Measurements from ENCODE around the gene SCFD2. TPM values are rescaled to one million over a fixed set of nuclear protein-coding genes. Genes with fewer than 3 reads are reported as not detected.
"Not testable (repeated sequence)": the region's sequence is repeated elsewhere in the genome, so short reads cannot be mapped to it uniquely, and the experiment has no call there.

Gene SCFD2
- polyA plus RNA-seq, 3 donors = 4.1 to 8.2 (median 8.1) TPM

DNA sequence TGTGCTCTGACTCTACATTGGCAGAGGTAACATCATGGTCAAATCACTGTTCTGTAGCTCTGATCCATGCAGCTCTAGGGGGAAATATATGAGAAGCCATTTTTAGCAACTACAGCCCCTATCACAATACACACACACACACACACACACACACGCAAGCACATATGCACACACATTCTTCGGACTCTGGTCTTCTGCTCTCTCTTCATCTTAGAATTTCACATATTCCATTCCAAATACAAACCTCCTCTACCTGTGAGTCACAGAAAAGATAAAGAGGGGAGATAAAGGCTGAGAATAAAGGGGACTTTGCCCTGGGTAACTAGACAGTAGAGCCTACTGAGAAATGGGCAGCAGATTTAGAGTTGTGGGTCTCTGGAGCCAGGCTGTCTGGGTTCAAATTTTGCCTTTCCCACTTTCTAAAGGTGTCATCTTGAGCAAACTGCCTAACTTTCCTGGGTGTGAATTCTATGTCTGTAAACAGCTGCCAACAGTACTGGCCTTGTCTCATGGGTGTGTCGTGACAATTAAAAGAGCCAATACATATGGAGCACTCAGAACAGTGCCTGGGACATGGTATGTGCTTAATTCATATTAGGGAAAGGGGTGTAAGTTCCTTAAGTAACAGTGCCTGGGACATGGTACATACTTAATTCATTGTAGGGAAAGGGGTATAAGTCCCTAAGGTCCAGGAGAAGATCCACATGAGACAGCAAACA lies 515.3 kb downstream of the SCFD2 start:
- 75 to 96% (median 89%) methylated on average over 3 of the region's 3 CpGs for WGBS, 3 donors
- no peak overlapping the region for H3K27ac ChIP-seq (ENCODE audit: low read depth, low read length)

DNA sequence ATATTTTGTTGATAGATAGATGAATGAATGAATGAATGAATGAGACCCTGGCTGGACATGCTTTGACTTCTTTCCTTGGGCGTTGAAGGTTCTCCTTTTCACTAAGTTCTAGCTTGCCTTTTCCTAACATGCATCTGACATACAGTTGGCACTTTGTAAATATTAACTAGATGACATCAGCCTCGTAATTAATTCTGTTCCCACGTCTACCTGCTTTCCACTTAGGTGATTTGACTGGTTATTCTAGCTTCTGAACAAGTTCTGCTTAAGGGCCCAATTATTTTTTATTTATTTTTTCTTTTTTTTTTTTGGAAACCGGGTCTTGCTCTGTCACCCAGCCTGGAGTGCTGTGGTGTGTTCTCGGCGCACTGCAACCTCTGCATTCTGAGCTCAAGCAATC lies 517.6 kb downstream of the SCFD2 start:
- 39 to 89% (median 87%) methylated on average over 6 of the region's 6 CpGs for WGBS, 3 donors

GRCh38 chr4:52846502-52846901 lies 519.4 kb downstream of the SCFD2 start:
- 81 to 90% (median 89%) methylated on average over 2 of the region's 2 CpGs for WGBS, 3 donors
- H3K27ac ChIP-seq (ENCODE audit: low read depth, low read length) = no peak overlapping the region

More for the DNA sequence above, 517.6 kb downstream of the SCFD2 start:
- no peak overlapping the region for H3K27ac ChIP-seq (ENCODE audit: low read depth, low read length)

GRCh38 chr4:52844596-52844995 lies 521.3 kb downstream of the SCFD2 start:
- no peak overlapping the region for H3K27ac ChIP-seq (ENCODE audit: low read depth, low read length)
- WGBS, 3 donors = 95 to 100% (median 96%) methylated on average over 2 of the region's 2 CpGs

- 49 to 85% (median 52%) methylated on average over 3 of the region's 3 CpGs for WGBS, 3 donors
- H3K27ac ChIP-seq (ENCODE audit: low read depth, low read length) = no peak overlapping the region
Observed at GRCh38 chr4:52843958-52844357, 521.9 kb downstream of the SCFD2 start.

- 83 to 90% (median 86%) methylated on average over 2 of the region's 2 CpGs for WGBS, 3 donors
- H3K27ac ChIP-seq (ENCODE audit: low read depth, low read length) = no peak overlapping the region
Observed at GRCh38 chr4:52843351-52843750, 522.5 kb downstream of the SCFD2 start.

GRCh38 chr4:52842792-52843191 lies 523.1 kb downstream of the SCFD2 start:
- WGBS, 3 donors = 75 to 90% (median 82%) methylated on average over 3 of the region's 3 CpGs
- H3K27ac ChIP-seq (ENCODE audit: low read depth, low read length) = no peak overlapping the region

DNA sequence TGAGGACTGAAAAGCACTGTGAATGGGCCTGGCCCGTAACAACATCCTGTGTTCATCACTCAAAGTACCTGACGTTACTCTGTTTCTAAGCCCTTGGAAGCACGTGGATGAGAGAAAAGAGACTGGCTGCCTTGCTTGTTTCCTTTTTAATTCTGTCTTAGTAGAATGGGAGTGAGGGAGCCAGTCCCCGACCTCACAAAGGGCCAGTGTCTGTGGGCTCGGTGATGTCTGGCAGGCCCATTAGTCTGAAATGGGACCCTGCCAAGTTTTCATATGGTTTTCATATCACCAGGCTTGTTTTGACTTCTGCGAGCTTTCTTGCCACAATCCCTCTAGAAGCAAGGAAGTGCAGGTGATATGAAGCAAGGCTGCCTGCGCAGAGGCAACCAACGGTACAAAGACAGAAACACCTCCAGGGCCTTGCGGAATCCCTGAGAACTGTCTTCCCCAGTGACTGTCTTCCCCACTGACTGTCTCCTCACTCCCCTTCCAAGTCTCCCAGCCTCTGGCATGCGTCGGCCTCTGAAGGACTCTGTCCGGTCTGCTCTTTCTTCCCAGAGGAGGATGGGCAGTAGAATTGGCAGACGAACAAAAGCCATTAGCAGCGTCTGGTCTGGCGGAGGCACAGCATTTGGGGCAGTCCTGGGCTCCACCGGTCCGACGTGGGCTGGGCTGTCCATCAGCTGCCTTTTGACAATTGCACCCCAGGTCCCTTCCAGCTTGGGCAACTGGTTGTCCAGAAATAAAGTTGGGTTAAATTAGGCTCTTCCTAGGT lies 524.0 kb downstream of the SCFD2 start:
- WGBS, 3 donors = 54 to 57% (median 55%) methylated on average over 18 of the region's 18 CpGs
- H3K27ac ChIP-seq (ENCODE audit: low read depth, low read length) = no peak overlapping the region

GRCh38 chr4:52840531-52841370 lies 525.1 kb downstream of the SCFD2 start:
- no peak overlapping the region for H3K27ac ChIP-seq (ENCODE audit: low read depth, low read length)
- WGBS, 3 donors = 54 to 88% (median 83%) methylated on average over 9 of the region's 9 CpGs

DNA sequence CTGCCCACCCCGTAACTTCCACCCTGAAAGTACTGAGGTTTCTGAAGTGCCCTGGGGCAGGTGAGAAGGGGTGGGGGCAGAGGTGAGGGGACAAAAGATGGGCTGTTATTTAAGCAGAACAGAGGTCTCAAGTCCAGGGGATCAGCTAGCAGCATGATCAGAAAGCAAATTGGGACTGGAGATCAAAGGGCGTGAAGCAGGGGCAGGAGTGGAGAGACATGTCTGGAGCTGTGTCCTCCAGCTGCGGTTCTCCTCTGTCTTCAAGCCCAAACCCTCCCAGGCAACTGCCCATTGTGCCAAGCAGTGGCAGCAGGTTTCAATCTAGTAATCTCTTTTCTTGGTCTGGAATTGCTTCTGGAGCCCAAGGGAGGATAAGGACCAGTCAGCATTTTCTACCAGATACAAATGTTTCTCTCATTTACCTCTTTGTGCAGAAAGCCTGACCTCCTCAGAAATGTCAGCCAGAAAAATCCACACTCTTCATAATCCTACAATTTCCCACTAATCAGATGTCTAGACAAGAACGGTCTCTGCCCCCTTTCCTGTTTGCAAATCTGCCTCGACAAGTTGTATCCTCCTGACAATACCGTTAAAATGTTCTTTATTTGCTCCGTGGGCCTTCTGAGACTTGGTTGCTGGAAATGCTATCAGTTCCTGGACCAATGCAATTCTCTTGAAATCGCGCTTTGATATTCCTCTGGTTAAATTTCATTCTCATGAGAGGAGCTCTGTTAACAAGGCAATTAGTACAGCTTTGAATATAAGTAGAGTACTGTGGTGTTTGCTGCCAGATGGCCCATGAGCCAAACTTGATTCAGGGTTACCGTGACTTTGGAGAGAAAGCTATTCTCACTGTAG lies 526.9 kb downstream of the SCFD2 start:
- H3K27ac ChIP-seq (ENCODE audit: low read depth, low read length) = no peak overlapping the region
- 65 to 74% (median 65%) methylated on average over 10 of the region's 10 CpGs for WGBS, 3 donors

DNA sequence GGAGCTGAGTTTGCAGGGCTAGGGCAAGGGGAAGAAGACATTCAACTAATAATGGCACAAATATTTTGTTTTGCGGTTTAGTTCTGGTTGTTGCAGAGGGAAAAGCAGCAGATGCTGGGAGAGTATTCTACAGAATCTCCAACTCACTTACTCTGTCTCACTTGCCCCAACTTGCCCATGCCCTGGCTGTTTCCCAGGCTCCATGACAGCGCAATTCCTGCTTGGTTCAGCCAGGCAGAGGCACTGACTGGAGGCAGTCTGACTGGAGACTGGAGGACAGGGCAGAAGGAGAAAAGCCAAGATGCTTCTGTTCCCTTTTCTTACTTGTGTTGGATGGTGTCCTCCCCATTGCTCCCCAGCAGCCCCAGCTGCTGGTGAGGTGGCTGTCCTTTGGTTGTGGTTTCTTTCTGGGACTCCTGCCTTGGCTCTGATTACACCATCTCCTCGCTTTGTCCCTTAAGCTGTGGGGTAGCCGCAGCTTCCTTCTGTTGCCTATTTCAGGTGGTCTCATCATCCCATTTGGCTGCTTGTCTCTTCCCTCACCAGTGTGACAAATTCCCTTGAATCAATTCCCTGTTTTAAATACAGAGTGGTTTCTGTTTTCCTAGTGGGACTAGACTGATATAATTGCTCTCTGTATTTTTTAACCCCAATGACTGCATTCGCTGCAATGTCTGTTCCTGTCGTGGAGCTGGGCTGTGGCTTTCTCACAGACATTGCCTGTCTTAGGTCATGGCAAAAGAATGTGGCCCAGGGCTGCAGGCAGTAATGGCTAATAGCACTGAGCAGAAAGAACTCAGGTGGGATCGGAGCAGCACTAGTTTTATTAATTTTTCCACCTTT lies 527.9 kb downstream of the SCFD2 start:
- no peak overlapping the region for H3K27ac ChIP-seq (ENCODE audit: low read depth, low read length)

GRCh38 chr4:52836678-52837077 lies 529.2 kb downstream of the SCFD2 start:
- WGBS, 3 donors = 89 to 97% (median 90%) methylated on average over 7 of the region's 7 CpGs

More for the DNA sequence above, 527.9 kb downstream of the SCFD2 start:
- 77 to 80% (median 77%) methylated on average over 7 of the region's 7 CpGs for WGBS, 3 donors

DNA sequence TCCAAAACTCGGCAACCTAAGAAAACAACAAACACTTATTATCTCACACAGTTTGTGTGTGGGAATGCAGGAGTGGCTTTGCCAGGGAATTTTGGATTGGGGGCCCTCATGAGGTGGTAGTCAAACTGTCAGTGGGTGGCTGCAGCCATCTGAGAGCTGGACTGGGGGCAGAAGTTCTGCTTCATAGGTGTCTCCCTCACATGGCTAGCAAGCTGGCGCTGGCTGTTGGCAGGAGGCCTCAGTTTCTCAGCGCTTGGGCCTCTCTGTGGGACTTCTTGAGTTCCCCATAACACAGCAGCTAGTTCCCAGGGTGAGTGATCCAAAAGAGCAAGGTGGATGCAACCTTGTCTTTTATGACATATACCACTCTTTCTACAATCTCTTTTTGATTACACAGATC lies 529.7 kb downstream of the SCFD2 start:
- WGBS, 3 donors = 88 to 96% (median 88%) methylated on average over 3 of the region's 3 CpGs
- no peak overlapping the region for H3K27ac ChIP-seq (ENCODE audit: low read depth, low read length)

More at GRCh38 chr4:52836678-52837077, 529.2 kb downstream of the SCFD2 start:
- H3K27ac ChIP-seq (ENCODE audit: low read depth, low read length) = no peak overlapping the region

GRCh38 chr4:52834641-52835456 lies 531.0 kb downstream of the SCFD2 start:
- 87 to 93% (median 90%) methylated on average over 8 of the region's 8 CpGs for WGBS, 3 donors
- H3K27ac ChIP-seq (ENCODE audit: low read depth, low read length) = not testable (repeated sequence)

- WGBS, 3 donors = 76 to 80% (median 78%) methylated on average over 3 of the region's 3 CpGs
- H3K27ac ChIP-seq (ENCODE audit: low read depth, low read length) = no peak overlapping the region
Observed at GRCh38 chr4:52833941-52834525, 531.8 kb downstream of the SCFD2 start.

GRCh38 chr4:52825460-52826090 lies 540.3 kb downstream of the SCFD2 start:
- 51 to 62% (median 54%) methylated on average over 3 of the region's 3 CpGs for WGBS, 3 donors
- no peak overlapping the region for H3K27ac ChIP-seq (ENCODE audit: low read depth, low read length)
